Ramos (cell line): ENCODE data around the gene C1QTNF5.

Source experiments
- in situ Hi-C: fragments of 300-500 bp; cut with MboI; formaldehyde crosslinking; loops from one replicate; pipeline ENCODE4 v1.14.3; 2022; ENCODE audit warnings: low sequenced_read_pairs; ENCODE audit not compliant: unreplicated experiment

C1QTNF5 gene

DNA sequence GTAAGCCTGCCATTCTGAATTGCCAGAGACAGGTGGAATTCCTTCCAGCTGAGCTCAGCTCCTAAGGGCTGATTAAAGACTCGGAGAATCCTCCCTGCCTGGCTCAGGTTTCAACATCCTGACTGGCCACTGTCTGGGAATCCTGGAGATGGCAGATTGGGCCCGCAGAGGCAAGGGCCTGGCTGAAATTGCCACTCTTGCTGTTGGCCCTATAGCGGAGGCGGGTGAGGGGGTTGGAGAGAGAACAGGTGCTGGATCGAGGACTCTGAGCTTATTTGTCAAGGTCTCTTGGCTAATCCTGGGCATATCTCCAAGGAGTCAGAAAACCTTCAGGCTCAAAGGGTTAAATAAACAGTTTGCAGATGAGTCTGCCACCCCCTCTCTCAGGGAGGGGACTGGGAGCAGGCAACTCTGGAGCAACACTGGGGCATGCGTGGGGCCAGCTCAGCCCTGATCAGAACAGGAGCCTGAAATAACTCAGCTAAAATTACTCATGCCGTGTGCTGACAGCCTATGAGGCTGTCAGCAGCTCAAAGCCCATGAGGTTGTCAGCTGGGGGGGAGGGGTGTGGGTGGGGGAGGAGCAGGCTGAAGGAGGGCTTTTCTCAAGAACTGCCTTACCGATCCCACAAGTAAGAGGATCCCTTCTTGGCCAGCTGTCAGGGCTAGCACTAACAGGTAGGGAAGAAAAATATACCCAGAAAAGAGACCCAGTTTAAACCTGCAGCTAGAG, 20.5 kb upstream of the C1QTNF5 start:
- in situ Hi-C loops = no loop called here

DNA sequence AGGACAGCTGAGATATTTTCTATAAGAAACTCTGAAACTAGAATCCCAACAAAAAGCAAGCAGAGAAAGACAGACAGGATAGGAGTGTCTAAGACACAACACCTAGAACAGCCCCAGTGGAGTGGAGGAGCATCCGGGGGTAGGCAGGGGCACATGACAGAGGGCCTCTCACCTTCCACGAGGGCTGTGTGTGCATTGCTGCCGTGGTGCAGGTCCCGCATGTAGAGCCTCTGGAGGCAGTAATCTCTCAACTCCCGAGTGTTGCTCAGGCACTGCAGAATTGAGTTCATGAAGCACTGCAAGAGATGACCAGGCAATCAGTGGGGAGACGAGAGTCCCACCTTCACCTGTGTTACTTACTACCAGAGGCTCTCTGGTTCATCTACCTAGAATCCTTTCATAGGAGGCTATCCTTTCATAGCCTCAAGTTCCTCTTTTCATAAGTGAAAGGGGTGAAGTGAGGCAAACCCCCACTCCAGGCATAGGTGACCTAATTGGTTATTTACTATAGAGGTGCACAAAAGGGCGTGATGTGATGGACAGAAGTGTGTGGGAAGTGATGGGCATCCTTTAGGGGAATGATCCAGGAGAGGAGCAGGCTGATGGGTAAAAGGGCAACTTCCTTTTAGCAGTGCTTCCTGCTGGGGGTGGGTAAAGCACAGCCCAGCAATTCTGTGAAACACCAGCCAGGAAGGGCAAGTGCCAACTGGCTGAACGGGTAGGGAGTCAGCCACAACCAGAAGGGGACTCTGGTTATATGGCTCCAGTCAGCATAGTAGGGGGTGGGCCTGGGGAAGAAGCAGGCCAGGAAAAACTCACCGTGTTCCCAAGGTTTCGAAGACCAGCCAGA, 18.9 kb upstream of the C1QTNF5 start:
- in situ Hi-C loops = loop anchor here (5.0 kb wide), 1 partner anchor 113 kb away; no protein-coding TSS in a partner anchor

DNA sequence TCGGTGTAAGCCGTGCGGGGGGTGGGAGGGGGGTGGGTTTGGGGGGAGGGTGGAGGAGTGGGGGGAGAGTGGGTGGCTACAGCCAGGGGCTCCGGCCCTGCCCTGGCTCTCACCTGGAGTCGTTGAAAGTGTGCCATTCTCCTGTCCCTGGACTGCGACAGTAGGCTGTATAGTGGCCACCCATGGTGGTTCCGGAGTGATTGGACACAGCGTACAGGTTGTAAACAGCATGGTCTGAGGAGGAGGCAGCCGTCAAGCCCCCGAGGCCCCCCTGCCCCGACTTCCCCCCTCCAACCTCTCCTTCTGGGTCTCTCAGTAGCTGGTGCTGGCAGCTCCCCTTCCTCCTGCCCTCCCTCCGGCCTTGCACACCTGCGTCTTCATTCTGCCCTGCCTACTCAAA, 16.4 kb upstream of the C1QTNF5 start:
- in situ Hi-C loops = loop anchor here (5.0 kb wide), 1 partner anchor 115 kb away; no protein-coding TSS in a partner anchor

DNA sequence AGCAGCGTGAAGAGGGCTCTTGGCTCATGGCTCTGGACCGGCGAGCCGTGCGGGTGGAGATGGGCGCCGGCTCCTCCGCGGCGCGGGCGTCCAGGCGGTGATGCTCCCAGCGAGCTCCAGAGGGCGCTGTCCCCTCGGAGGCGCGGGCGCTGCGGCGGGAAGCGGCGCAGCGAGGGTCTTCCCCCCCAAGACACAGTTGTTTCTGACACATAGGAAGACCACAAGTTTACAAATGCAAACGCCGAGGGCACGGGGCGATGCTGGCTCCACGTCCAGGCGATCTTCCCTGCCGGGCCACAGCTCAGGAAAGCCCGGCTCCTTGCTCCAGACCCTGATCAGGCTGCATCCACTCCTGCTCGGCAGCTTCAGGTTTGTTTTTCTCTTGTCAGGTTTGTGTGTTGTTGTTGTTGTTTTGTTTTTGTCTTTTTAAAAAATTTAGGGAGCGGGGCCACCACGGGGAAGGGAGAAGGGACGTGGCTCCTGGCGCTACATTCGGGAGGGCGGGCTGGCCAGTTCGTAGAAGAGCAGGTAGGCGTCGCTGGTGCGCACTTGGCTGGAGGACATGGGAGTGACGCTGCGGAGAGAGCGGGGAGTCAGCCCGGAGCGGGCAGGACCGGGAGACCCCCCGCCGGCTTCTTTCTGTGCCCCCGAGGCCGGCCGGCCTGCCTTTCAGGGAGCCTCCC, 15.8 kb upstream of the C1QTNF5 start:
- in situ Hi-C loops = loop anchor here (5.0 kb wide), 1 partner anchor 116 kb away; no protein-coding TSS in a partner anchor

DNA sequence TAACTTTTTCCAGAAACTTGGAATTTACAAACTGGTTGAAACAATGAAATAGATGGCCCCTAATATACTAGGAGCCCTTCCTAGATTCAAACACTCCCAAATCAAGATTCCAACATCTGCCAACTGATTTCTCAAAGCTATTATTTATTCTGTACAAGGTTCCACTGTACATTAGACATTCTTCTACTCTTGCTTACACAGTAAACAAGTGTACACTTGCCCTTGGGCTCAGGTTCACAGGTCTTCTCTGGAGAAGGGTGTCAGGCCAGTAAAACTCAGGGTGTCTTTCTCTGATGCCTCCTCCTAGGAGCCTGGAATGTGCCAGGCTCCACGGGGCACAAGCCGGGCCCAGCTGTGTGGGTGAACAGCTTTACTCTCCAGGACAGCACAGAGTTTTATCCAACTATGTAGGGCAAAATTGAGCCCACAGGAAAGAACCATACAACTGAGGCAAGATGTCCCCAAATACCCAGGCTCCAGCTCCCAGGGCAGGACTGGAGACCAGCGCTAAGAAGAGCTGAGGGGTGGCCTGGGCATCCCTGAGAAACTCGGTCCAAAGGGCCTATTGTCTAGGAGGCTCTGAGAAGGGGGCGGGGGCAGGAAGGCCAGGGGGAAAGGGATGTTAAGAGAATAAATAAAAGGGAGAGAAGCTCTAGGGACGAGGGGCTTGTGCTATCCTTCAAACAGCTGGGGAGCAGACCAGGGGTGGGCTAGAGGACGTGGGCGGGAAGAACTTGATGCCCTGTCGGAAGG, 14.6 kb upstream of the C1QTNF5 start:
- in situ Hi-C loops = loop anchor here (5.0 kb wide), 1 partner anchor 117 kb away; no protein-coding TSS in a partner anchor

DNA sequence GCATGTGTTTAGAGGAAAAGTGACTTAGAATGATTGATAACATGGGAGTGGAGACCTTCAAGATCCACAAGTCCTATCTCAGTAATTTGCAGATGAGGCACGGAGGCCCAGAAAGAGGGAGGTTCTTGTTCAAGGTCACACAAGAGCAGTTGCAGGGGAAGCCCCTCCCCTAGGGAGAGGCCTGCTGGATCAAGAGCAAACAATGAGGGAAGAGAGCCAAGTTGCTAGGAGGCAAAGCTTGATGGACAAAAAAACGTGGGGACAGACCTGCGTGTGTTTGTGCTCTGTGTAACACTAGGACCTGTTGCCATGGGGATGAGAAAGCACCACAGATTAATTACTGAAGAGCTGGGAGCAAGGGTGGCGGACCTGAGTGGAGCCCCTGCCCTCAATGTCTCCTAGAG, 12.2 kb upstream of the C1QTNF5 start:
- in situ Hi-C loops = no loop called here

DNA sequence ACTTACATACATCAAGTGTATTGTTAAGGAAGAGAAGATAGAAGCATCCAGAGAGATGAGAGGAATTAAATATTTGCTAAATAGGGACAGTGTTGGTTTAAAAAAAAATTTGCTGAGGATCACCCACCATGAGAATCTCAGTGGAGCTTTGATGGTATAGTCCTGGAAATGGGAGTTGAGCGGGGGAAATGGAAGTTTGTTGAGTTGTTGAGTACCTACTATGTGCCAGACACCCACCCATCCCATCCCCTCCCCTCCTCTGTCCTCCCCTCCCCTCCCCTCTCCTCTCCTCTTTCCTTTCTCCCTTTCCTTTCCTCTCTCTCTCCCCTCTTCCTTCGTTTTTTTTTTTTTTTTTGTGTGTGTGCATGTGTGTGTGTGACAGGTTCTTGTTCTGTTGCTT, 10.5 kb upstream of the C1QTNF5 start:
- in situ Hi-C loops = no loop called here

DNA sequence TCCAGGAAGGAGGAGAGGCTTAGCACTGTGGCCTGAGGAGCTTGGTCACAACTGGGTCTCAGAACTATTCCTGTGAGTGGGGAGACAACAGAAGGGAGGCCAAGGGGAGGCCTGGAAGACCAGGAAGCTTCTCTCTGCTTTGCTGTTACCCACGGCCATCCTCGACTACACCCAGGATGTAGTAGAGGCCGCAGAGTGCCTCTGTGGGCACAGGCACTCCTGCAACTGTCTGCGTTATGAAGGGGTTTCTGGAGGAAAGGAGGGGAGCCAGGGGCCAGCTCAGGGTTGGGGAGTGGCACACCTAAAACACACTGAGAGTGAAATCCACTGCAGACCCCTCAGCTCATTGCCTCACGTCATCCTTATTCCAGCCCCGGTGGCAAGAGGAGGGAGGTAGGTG, 9.6 kb upstream of the C1QTNF5 start:
- in situ Hi-C loops = no loop called here

DNA sequence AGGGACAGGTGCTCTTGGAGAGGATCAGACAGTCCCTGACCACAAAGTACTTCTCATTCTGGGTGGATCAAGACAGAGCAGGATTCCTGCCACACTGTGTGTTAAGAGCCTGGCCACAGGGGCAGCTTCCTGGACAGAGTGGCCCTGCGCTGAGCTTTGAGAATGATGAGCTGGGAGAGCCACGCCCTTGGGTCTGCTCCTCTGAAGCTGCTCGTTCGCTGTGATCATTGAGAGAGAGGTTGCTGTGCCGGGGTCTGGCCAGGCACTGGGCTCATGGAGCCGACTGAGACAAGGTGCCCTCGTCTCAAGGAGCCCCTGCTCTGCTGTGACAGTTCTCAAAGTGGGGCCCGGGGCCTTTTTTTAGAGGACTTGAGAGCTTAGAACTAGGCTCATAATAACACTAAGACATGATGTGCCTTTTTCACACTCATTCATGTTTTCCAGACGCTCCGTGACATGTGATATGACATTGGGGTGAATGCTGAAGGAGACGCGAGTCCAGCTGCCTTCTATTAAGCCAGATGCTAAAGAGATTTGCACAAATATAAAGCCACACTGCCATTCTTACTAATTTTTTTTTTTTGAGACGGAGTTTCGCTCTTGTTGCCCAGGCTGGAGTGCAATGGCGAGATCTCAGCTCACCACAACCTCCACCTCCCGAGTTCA, 7.4 kb upstream of the C1QTNF5 start:
- in situ Hi-C loops = no loop called here

DNA sequence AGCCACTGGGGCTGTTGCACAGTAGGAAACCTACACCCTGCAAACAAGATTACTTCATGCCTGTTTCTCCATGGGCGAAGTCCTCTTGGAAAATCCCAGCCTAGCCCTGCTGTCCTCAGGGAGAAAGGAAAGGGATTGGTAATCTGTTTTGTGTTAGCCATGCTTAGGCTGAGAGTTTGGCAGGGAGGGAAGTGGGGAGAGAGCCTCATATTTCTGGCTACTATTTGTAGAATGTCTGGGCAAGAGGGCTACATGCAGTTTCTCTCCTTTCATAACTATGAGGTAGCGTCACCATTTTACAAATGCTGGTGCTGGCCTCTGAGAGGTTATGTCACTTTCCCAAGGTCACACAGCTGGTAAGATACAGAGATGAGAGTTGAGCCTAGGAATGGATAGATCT, 6.6 kb upstream of the C1QTNF5 start:
- in situ Hi-C loops = no loop called here

DNA sequence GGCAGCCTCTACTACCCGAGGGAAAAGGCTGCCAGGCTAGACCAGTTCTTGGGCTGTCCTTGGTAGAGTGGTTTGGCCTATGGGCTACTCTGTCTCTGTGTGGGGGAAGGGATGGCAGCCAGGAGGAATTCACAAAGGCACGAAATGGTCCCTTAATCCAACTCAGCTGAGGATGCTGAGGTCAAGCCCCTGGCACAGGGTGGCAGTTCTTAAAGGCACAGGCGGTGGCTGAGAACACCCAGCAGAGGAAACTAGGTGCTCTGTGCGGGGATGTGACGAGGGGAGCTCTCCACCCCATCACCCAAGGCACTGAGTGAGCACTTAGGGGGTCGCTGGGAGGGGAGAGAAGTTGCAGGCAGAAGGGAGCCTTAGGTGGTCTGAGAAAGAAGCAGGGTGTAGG, 5.9 kb upstream of the C1QTNF5 start, which contains the start of gene MFRP:
MFRP (minus strand) TSS at position 101 of the 400 bp plus-strand sequence. CDS start 192 bp downstream, outside the sequence.
- in situ Hi-C loops = no loop called here

DNA sequence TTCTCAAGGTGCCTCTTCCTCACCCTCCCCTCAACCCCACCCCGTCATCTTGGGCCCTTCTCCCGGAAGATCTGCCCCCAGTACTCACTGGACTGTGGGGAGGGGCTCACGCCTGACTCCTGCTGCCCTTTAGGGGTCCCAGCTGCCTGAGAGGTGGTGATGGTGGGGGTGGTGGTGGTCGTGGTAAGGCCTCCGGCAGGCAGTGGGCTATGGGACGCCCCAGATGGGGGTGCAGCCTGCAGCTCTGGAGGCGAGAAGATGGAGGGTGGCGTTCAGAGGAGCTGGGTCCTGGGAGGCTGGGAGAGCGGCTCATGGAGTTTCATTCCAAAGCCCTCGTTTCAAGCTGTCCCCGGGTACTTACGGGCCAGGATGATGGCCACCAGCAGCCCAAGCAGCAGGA, 5.0 kb upstream of the C1QTNF5 start:
- in situ Hi-C loops = no loop called here

DNA sequence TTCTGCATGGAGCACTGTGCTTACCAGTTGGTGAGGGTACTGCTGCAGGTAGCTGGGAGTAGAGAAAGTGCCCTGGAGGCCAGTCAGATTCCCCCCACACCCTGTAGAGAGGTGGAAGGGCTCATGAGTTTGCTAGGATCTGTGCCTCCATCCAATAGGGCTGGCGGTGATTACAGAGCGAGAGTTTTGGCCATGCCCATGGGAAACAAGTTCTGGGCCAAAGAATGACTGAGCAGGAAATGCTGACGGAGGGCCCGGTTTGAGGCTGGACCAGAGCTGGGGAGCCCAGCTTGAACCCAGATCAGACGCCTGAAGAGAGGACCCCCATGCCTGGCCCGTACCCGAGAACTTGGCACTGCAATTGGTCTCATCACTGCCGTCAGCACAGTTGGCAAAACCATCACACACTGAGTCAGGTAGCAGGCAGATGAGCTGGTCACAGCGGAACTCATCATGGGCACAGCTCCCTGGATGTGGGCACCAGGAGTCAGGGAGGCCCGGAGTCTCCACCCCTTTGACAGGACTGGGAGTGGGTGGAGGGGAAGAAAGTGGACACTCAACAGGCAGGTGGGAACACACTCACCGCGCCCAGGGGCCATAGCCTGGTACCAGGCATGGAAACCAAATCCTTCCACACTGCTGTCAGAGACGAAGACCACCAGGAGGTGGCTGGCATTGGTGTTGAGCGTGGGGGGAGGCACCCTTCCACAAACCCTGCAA, 3.8 kb upstream of the C1QTNF5 start:
- in situ Hi-C loops = no loop called here

DNA sequence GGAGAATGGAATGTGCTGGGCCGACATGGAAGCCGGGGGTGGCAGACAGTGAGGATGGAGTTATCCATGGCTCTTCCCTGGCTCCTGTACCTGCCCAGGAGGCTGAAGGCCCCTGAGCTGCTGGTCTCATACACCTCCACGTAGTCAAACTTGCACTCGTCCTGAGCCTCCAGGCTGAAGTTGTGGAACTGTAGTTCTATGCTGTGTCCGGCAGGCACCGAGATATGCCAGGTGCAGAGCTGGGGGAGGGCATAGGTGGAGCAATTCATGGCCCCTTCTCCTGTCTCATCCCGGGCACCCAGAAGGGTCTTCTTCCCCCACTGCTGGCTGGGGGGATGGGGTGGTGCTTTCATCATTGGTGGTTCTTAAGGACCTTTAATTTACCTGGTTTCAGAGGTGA, 3.0 kb upstream of the C1QTNF5 start:
- in situ Hi-C loops = no loop called here

DNA sequence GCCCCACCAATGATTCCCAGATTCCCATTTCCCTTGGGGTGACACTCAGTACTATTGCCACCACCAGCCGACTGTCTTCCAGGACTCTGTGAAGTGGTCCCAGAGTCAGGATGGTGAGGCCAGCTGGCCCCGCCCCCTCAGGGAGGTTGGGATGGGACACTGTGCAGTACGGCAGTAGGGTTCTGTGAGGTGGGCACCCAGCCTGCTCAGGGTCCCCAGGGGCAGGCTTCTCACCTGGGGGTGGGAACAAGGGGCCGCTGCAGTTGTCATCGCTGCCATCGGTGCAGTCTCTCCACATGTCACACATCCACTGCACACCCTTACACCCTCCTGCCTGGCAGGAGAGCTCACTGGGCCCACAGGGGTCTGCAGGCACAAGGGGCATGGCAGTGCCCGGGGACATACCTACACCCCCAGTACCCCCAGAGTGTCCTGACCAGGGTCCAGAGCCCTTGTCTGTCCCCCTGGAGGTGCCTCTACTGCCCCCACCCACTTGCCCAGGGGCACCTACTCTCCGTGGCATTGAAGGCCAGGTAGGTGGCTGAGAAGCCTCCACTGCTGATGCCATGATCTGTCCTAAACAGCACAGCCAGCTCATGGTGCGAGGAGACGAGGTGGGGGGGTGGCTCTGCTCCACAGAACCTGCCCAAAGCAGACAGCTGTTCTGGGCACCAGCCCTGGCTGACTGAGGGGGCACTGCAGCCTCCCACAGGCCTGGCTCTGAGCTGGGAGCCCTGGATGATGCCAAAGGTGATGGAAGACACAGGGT, 1.9 kb upstream of the C1QTNF5 start:
- in situ Hi-C loops = no loop called here

DNA sequence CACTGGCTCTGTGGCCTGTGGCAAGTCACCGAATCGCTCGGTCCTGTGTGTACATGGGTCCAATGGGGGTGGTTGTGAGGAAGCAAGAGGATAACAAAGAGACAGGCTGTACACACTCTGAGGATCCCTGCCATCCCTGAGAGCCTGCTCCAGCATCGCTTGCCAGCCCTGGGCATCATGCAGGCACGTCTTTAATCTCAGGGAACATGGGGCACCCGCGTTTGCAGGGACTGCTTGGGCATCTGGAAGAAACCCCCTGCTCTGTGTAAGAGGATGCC, 1.3 kb upstream of the C1QTNF5 start:
- in situ Hi-C loops = no loop called here

DNA sequence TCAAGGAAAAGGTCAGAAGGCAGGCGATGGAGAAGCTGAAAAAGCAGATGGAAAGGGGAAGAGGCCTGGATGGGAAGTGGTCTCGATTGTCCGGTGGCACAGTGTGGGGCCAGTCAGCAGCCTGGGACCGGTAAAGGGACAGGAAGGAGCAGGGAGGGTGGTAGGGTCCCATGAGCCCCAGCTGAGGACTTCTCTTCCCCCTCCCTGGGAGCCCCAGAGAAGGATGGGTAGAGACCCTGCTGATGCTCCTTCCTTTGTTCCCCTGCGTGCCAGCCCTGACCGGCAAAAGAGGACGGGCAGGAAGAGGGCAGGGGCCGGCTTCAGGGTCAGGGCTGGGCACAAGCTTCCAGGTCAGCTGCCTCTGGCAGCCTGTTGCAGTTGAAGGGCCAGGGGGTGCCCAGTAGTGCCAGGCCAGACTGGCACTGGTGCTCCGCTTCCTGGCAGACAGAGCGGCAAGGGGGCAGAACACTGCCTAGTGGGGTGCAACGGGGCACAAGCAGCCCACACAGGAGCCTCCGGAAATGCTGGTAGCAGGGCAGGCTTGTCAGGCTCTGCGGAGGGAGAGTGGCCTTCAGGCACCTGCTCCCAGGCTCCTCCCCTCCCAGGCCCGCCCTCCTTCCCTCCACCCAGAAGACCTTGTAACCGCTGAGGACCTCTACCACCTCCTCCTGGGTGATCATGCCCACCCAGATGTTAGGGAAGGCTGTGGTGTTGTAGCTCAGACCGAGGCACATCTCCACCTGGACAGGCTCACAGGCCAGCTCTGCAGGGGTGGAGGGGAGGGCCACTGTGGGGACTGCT, 739 bp upstream of the C1QTNF5 start:
- in situ Hi-C loops = no loop called here
